Frontal cortex (tissue), 4 donors: ENCODE results near the gene XXYLT1. TPM values are rescaled to one million over a fixed set of nuclear protein-coding genes. Genes with fewer than 3 reads are reported as not detected.

Experiments
- DNase-seq, 2 donors: peaks; one replicate each; pipeline ENCODE4 v3.0.0; 2012; ENCODE audit warnings: low spot score in 2 of 2
- FAIRE-seq: peaks from 2 replicates; lab custom pipeline; 2012; peaks lifted over from hg19 to GRCh38; lab: Jason Lieb, UNC
- total RNA-seq: library from RNA; depleted of rRNA; stranded (reverse); fragments of >200 nt; gene quantifications from one replicate; pipeline ENCODE4 v1.2.3, GENCODE V29; 2014
- donor health status: control.
- donor health status: control.
- donor health status: control.

Gene XXYLT1
- total RNA-seq, 1 donor from 2014 or later = 23.6 TPM

- FAIRE-seq = no peak
- no peak for DNase-seq
Observed at GRCh38 chr3:195212749-195213375, 58.1 kb downstream of the XXYLT1 start.

- FAIRE-seq = no peak
- DNase-seq = no peak
Observed at GRCh38 chr3:195212033-195212748, 58.8 kb downstream of the XXYLT1 start.

- no peak for DNase-seq
- no peak for FAIRE-seq
Observed at GRCh38 chr3:195210266-195210973, 60.5 kb downstream of the XXYLT1 start.

GRCh38 chr3:195209847-195210265 is 61.1 kb downstream of the XXYLT1 start:
- FAIRE-seq (no peak), DNase-seq (no peak)

GRCh38 chr3:195209083-195209846 is 61.7 kb downstream of the XXYLT1 start:
- no peak for FAIRE-seq
- DNase-seq = no peak

- FAIRE-seq = no peak
- no peak for DNase-seq
Observed at GRCh38 chr3:195208631-195209030, 62.3 kb downstream of the XXYLT1 start.

GRCh38 chr3:195208183-195208582 is 62.8 kb downstream of the XXYLT1 start:
- no peak for FAIRE-seq
- no peak for DNase-seq

GRCh38 chr3:195207731-195208130 is 63.2 kb downstream of the XXYLT1 start:
- FAIRE-seq = no peak
- DNase-seq = no peak

GRCh38 chr3:195207056-195207455 is 63.9 kb downstream of the XXYLT1 start:
- no peak for DNase-seq
- no peak for FAIRE-seq

GRCh38 chr3:195204360-195205163 is 66.4 kb downstream of the XXYLT1 start:
- DNase-seq (no peak), FAIRE-seq (no peak)

- FAIRE-seq (no peak), DNase-seq (no peak)
Observed at GRCh38 chr3:195203606-195204005, 67.4 kb downstream of the XXYLT1 start.

GRCh38 chr3:195201295-195201694 is 69.7 kb downstream of the XXYLT1 start:
- FAIRE-seq = no peak

GRCh38 chr3:195200010-195200822 is 70.7 kb downstream of the XXYLT1 start:
- DNase-seq (no peak), FAIRE-seq (no peak)

More at GRCh38 chr3:195201295-195201694, 69.7 kb downstream of the XXYLT1 start:
- no peak for DNase-seq

GRCh38 chr3:195198426-195199346 is 72.3 kb downstream of the XXYLT1 start:
- FAIRE-seq = no peak

GRCh38 chr3:195197765-195198425 is 73.1 kb downstream of the XXYLT1 start:
- no peak for DNase-seq
- FAIRE-seq = no peak

More at GRCh38 chr3:195198426-195199346, 72.3 kb downstream of the XXYLT1 start:
- DNase-seq = no peak

GRCh38 chr3:195196266-195196665 is 74.7 kb downstream of the XXYLT1 start:
- FAIRE-seq (no peak), DNase-seq (no peak)
